SK-N-SH treated with all-trans-retinoic acid at 6 μM for 48 hours (cell line): Measurements from ENCODE around the gene LRRC7.

Source experiments
- ATAC-seq: fragments of 200-7000 bp; cut with Tn5 transposase; 3 replicates; pipeline ENCODE4 v1.9.1; 2020; ENCODE audit warnings: mild to moderate bottlenecking, moderate library complexity
- ARNTL ChIP-seq: fragments of 450-650 bp; formaldehyde crosslinking; IDR thresholded peaks from 2 replicates; pipeline ENCODE4 v1.5.0; 2020; ENCODE audit warnings: low read depth, mild to moderate bottlenecking, moderate library complexity, borderline replicate concordance
- BACH2 ChIP-seq: fragments of 250-450 bp; sonication (Bioruptor Pico); IDR thresholded peaks from 2 replicates; pipeline ENCODE4 v1.9.0; 2021; ENCODE audit warnings: mild to moderate bottlenecking, borderline replicate concordance
- CSDC2 ChIP-seq: fragments of 250-450 bp; sonication (Bioruptor Pico); IDR thresholded peaks from 2 replicates; pipeline ENCODE4 v1.5.0; 2020; ENCODE audit warnings: mild to moderate bottlenecking, moderate library complexity
- ESRRG ChIP-seq: fragments of 250-450 bp; sonication (Bioruptor Pico); IDR thresholded peaks from 2 replicates; pipeline ENCODE4 v1.6.1; 2021; ENCODE audit warnings: mild to moderate bottlenecking
- GLIS3 ChIP-seq: fragments of 250-450 bp; sonication (Bioruptor Pico); IDR thresholded peaks from 2 replicates; pipeline ENCODE4 v1.5.0; 2020; ENCODE audit warnings: mild to moderate bottlenecking, moderate library complexity
- ISL1 ChIP-seq: fragments of 250-450 bp; sonication (Bioruptor Pico); IDR thresholded peaks from 2 replicates; pipeline ENCODE4 v2.1.2; 2022; ENCODE audit warnings: mild to moderate bottlenecking, moderate library complexity
- OSR1 ChIP-seq: fragments of 250-450 bp; sonication (Bioruptor Pico); IDR thresholded peaks from 2 replicates; pipeline ENCODE4 v1.8.0; 2022; ENCODE audit warnings: moderate library complexity, mild to moderate bottlenecking, inconsistent platforms
- POU6F1 ChIP-seq: fragments of 250-450 bp; sonication (Bioruptor Pico); IDR thresholded peaks from 2 replicates; pipeline ENCODE4 v1.8.0; 2021; ENCODE audit warnings: low read depth, mild to moderate bottlenecking, moderate library complexity, borderline replicate concordance
- PPARA ChIP-seq: fragments of 250-450 bp; sonication (Bioruptor Pico); IDR thresholded peaks from 2 replicates; pipeline ENCODE4 v1.5.0; 2020; ENCODE audit warnings: mild to moderate bottlenecking, borderline replicate concordance
- RARB ChIP-seq: fragments of 250-450 bp; sonication (Bioruptor Pico); IDR thresholded peaks from 2 replicates; pipeline ENCODE4 v1.8.0; 2021; ENCODE audit warnings: mild to moderate bottlenecking, moderate library complexity
- TCF4 ChIP-seq: fragments of 250-450 bp; sonication (Bioruptor Pico); IDR thresholded peaks from 2 replicates; pipeline ENCODE4 v1.8.0; 2021; ENCODE audit warnings: mild to moderate bottlenecking, moderate library complexity, borderline replicate concordance
- TOX ChIP-seq: fragments of 250-450 bp; sonication (Bioruptor Pico); IDR thresholded peaks from 2 replicates; pipeline ENCODE4 v1.8.0; 2021; ENCODE audit warnings: mild to moderate bottlenecking, moderate library complexity, borderline replicate concordance
- TSHZ2 ChIP-seq: fragments of 250-450 bp; sonication (Bioruptor Pico); IDR thresholded peaks from 2 replicates; pipeline ENCODE4 v1.5.0; 2020; ENCODE audit warnings: mild to moderate bottlenecking, moderate library complexity
- ZC3H10 ChIP-seq: fragments of 250-450 bp; sonication (Bioruptor Pico); IDR thresholded peaks from 2 replicates; pipeline ENCODE4 v1.5.1; 2021; ENCODE audit warnings: mild to moderate bottlenecking, moderate library complexity
- ZFP30 ChIP-seq: fragments of 450-650 bp; formaldehyde crosslinking; IDR thresholded peaks from 2 replicates; pipeline ENCODE4 v1.5.0; 2022; ENCODE audit warnings: mild to moderate bottlenecking, moderate library complexity
- ZNF565 ChIP-seq: fragments of 450-650 bp; formaldehyde crosslinking; conservative IDR thresholded peaks from 2 replicates; pipeline ENCODE4 v1.5.0; 2020; ENCODE audit warnings: low read depth, mild to moderate bottlenecking, moderate library complexity
- ZNF70 ChIP-seq: fragments of 450-650 bp; formaldehyde crosslinking; IDR thresholded peaks from 2 replicates; pipeline ENCODE4 v1.5.0; 2020; ENCODE audit warnings: mild to moderate bottlenecking, moderate library complexity
- ZNF8 ChIP-seq: fragments of 450-650 bp; formaldehyde crosslinking; IDR thresholded peaks from 2 replicates; pipeline ENCODE4 v1.5.0; 2020; ENCODE audit warnings: mild to moderate bottlenecking, moderate library complexity
- TF ChIP-seq, protein P1 (sequence below): fragments of 250-450 bp; sonication (Bioruptor Pico); IDR thresholded peaks from 2 replicates; pipeline ENCODE4 v1.8.0; 2020; ENCODE audit warnings: mild to moderate bottlenecking, moderate library complexity, borderline replicate concordance

LRRC7 gene

DNA sequence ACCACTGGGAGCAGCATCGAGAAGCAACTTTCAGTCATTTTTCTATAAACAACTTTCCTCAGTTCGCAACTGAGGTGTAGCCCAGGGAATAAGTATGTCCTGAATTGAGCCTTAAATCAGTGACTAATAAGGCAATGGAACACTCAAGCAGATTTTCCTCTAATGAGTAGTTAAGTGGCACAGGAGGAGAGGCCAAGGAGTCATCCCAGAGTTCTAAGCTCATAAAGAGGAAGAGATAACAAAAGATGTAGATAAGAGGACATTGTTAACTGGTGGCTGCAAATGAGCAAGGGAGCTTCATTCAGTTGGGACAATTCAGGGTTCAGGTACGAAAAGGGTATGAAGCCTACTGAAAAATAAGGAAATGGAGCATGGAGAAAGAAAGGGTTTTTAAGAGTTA is 573.2 kb downstream of the LRRC7 start:
- TF ChIP-seq ZNF565 (CRISPR knock-in tag) (no peak), GLIS3 (CRISPR knock-in tag) (no peak), OSR1 (CRISPR knock-in tag) (no peak)
- TF ChIP-seq, protein P1, sequence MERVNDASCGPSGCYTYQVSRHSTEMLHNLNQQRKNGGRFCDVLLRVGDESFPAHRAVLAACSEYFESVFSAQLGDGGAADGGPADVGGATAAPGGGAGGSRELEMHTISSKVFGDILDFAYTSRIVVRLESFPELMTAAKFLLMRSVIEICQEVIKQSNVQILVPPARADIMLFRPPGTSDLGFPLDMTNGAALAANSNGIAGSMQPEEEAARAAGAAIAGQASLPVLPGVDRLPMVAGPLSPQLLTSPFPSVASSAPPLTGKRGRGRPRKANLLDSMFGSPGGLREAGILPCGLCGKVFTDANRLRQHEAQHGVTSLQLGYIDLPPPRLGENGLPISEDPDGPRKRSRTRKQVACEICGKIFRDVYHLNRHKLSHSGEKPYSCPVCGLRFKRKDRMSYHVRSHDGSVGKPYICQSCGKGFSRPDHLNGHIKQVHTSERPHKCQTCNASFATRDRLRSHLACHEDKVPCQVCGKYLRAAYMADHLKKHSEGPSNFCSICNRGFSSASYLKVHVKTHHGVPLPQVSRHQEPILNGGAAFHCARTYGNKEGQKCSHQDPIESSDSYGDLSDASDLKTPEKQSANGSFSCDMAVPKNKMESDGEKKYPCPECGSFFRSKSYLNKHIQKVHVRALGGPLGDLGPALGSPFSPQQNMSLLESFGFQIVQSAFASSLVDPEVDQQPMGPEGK = no peak

DNA sequence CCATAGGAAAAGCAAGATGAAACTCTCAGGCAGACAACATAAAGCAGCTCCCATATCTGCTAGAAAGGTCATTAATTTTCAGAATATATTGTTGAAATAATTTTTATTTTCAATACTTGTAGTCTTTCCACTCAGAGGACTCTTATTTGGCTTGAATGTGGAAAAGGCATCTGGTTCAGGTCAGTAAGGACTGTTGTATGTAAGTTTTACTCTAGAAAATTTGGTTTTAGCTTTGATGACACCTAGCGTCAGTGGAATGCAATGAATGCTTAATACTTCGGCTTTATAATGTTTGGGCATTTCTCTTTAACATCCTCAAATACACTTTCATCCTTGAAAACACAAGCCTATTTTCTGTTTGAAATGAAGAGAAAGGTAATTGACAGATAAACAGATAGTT is 574.4 kb downstream of the LRRC7 start:
- ATAC-seq = peak; percentile 50
- TF ChIP-seq ZNF565 (CRISPR knock-in tag) (no peak), POU6F1 (no peak), TOX (CRISPR knock-in tag) (no peak), ARNTL (CRISPR knock-in tag) (no peak), CSDC2 (CRISPR knock-in tag) (no peak), ISL1 (CRISPR knock-in tag) (no peak), RARB (CRISPR knock-in tag) (no peak)

More for the DNA sequence above, 573.2 kb downstream of the LRRC7 start:
- ATAC-seq = peak; percentile 31

DNA sequence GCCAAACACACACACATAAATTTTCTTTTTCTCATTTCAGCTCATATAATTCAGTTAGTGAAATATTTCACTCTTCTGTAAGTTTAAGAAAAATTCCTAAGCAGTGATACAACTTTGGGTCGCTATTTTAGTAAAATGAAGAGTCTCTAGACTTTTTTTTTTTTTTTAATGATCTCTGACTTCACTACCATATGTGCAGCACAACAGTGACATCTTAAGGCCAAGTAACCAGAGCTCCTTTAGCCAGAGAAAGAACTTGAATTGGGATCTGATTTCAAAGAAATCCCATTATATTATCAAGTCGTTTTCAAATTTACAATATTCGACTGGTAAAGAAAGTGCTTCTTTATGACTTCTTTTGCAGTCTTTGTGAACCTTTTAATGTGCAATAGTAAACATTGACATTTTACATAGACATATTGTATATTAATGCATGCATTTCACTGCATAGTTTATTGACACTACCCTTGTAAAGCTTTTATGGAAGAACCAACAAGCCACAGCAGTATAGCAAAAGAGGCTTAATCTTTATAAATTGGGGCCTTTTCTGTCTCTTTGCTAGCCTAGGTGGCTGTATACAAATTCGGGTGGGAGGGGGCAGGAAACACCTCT is 575.4 kb downstream of the LRRC7 start:
- no peak for TF ChIP-seq ESRRG
- TF ChIP-seq ISL1 (CRISPR knock-in tag) = 0 out of 2 replicates have a peak, but pooled peaks have one; percentile 23
- TF ChIP-seq ZNF8 (CRISPR knock-in tag) = no peak
- no peak for TF ChIP-seq ZNF70 (CRISPR knock-in tag)
- ATAC-seq = peak; percentile 76

DNA sequence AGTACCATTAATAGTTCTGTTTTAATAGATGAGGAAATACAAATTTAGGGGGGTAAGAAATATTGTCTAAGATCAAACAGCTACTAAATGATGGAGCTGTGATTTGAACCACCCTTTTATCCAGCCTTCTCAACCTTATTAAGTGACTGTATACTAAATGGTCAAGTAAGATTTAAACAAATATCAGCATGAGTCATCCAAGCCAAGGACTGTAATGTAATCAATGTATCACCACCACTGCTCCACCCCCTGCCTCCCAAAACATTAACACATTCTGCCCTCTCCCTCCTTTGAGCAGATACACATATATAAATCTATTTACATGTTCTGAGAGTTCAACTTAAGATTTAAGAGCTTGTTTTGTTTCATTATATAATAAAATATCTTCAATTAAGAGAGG is 578.8 kb downstream of the LRRC7 start:
- no peak for ATAC-seq
- TF ChIP-seq PPARA (no peak), ZNF8 (CRISPR knock-in tag) (no peak), ZNF70 (CRISPR knock-in tag) (no peak), ZC3H10 (CRISPR knock-in tag) (no peak), OSR1 (CRISPR knock-in tag) (no peak), TSHZ2 (CRISPR knock-in tag) (no peak), CSDC2 (CRISPR knock-in tag) (no peak), ARNTL (CRISPR knock-in tag) (no peak)

DNA sequence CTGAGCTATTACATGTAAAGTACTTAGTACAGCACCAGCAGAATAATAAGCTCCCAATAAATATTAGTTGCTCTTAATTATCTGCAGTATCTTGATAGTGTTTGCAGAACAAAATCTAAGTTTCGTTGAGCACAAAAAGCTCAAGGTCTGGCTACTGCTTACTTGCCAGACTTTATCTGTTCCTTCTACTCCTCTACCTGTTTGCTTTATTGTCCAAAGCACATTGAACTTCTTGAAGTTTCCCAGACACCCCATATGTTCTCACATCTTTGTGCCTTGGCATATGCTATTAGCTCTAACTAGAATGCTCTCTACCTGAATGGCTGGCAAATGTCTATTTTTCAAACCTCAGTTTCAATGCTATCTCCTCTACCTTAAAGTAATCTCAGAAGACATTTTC is 582.7 kb downstream of the LRRC7 start:
- no peak for ATAC-seq
- TF ChIP-seq ZNF70 (CRISPR knock-in tag) (no peak), RARB (CRISPR knock-in tag) (no peak), BACH2 (CRISPR knock-in tag) (no peak), ARNTL (CRISPR knock-in tag) (no peak), ZFP30 (CRISPR knock-in tag) (no peak), ESRRG (no peak), POU6F1 (no peak), ZNF565 (CRISPR knock-in tag) (no peak), CSDC2 (CRISPR knock-in tag) (no peak), TCF4 (CRISPR knock-in tag) (no peak), ISL1 (CRISPR knock-in tag) (no peak), ZC3H10 (CRISPR knock-in tag) (no peak), TSHZ2 (CRISPR knock-in tag) (no peak), TOX (CRISPR knock-in tag) (no peak), GLIS3 (CRISPR knock-in tag) (no peak)
- TF ChIP-seq, protein P1 = no peak
